Mucosa of descending colon (tissue), 3 donors: ENCODE measurements around the gene ASTL. TPM values are rescaled to one million over a fixed set of nuclear protein-coding genes. Genes with fewer than 3 reads are reported as not detected.

ENCODE experiments used
- ATAC-seq: fragments of 200-7000 bp; cut with Tn5 transposase; one replicate; pipeline ENCODE4 v1.9.1; 2020; ENCODE audit warnings: mild to moderate bottlenecking, moderate library complexity
- DNase-seq, 3 donors: peaks; one replicate each; pipeline ENCODE4 v3.0.0-alpha.2; 2020
- H3K36me3 ChIP-seq: fragments of 200-600 bp; one replicate; pipeline ENCODE4 v1.8.0; 2021; ENCODE audit warnings: low read depth, mild to moderate bottlenecking
- H3K4me1 ChIP-seq: fragments of 200-600 bp; one replicate; pipeline ENCODE4 v1.8.0; 2021; ENCODE audit warnings: low read depth, mild to moderate bottlenecking
- H3K4me3 ChIP-seq: fragments of 200-600 bp; one replicate; pipeline ENCODE4 v1.8.0; 2021; ENCODE audit warnings: mild to moderate bottlenecking
- H3K9me3 ChIP-seq: fragments of 200-600 bp; one replicate; pipeline ENCODE4 v1.8.0; 2021; ENCODE audit warnings: mild to moderate bottlenecking
- CTCF ChIP-seq: fragments of 200-600 bp; IDR thresholded peaks from one replicate; pipeline ENCODE4 v1.8.0; 2022; ENCODE audit warnings: antibody characterized with exemption, mild to moderate bottlenecking
- intact Hi-C, 2 donors: fragments of 100-400 bp; cut with DNase I in 1 of 2; cut with micrococcal nuclease in 1 of 2; formaldehyde crosslinking; loops; one replicate each; pipeline versions ENCODE4 v1.11.0 to v1.11.1; 2022; cut with DNase I, micrococcal nuclease
- total RNA-seq, 3 donors: library from RNA; stranded (reverse); fragmentation: NEBNext Ultra II Directional in 2 of 3; extraction: Animal tissue kit (Norgen Biotek cat#: 25700) in 2 of 3; gene quantifications; one replicate each; pipeline versions ENCODE4 v1.2.1 to v1.2.4, GENCODE V29; 2021 to 2023
- donor health status: DM: no; HTN: no; CAD: no; lungs with moderate emphysema.
- donor health status: DM: no; HTN: no; CAD: no.
- donor health status: DM: no; HTN: yes; CAD: no.

Gene ASTL
- total RNA-seq, 3 donors from 2014 or later: not detected

GRCh38 chr2:96120991-96121390 lies 17.3 kb downstream of the ASTL start:
- Histone ChIP-seq H3K4me1 (no peaks in the 10 kb centered on the region), H3K4me3 (no peak overlapping the region), H3K9me3 (no peaks in the 10 kb centered on the region), H3K36me3 (no peaks in the 10 kb centered on the region)
- ATAC-seq (no peak), DNase-seq (peak in 1 of 3 donors; percentile 20)
- intact Hi-C loops: no loop called here
- TF ChIP-seq CTCF: no peak

- Histone ChIP-seq H3K4me1 (no peaks in the 10 kb centered on the region), H3K36me3 (no peaks in the 10 kb centered on the region), H3K4me3 (no peak overlapping the region), H3K9me3 (no peaks in the 10 kb centered on the region)
- ATAC-seq (no peak), DNase-seq (peak in 1 of 3 donors; percentile 25)
- TF ChIP-seq CTCF: no peak
- intact Hi-C loops: no loop called here
Observed at GRCh38 chr2:96120091-96120720, 18.1 kb downstream of the ASTL start.

- ATAC-seq: no peak
- TF ChIP-seq CTCF: no peak
- no peaks in the 10 kb centered on the region for H3K4me1 ChIP-seq
- no peak for DNase-seq
- H3K4me3 ChIP-seq: no peak overlapping the region
- H3K36me3 ChIP-seq: no peaks in the 10 kb centered on the region
- intact Hi-C loops: no loop called here
- no peaks in the 10 kb centered on the region for H3K9me3 ChIP-seq
Observed at GRCh38 chr2:96119389-96119751, 18.9 kb downstream of the ASTL start.

- no peak overlapping the region for H3K4me3 ChIP-seq
- DNase-seq (peak in 1 of 3 donors; percentile 19), ATAC-seq (no peak)
- no peaks in the 10 kb centered on the region for H3K36me3 ChIP-seq
- no peaks in the 10 kb centered on the region for H3K4me1 ChIP-seq
- no peak for TF ChIP-seq CTCF
- no peaks in the 10 kb centered on the region for H3K9me3 ChIP-seq
- intact Hi-C loops: no loop called here
Observed at GRCh38 chr2:96118698-96119388, 19.5 kb downstream of the ASTL start.

GRCh38 chr2:96117701-96118588 lies 20.4 kb downstream of the ASTL start:
- TF ChIP-seq CTCF: no peak
- peak; percentile 24 to 51 (median 45) for DNase-seq
- no peaks in the 10 kb centered on the region for H3K36me3 ChIP-seq
- H3K4me3 ChIP-seq: no peak overlapping the region
- no peaks in the 10 kb centered on the region for H3K9me3 ChIP-seq
- ATAC-seq: no peak
- no peaks in the 10 kb centered on the region for H3K4me1 ChIP-seq
- intact Hi-C loops: no loop called here
